Fibroblast of lung (primary cell): ENCODE measurements around the gene FAM241B.

Experiments
- EZH2 ChIP-seq: IDR thresholded peaks from 2 replicates; pipeline ENCODE4 v1.5.1; 2012; ENCODE audit warnings: low read length, control low read depth, mild to moderate bottlenecking; ENCODE audit errors: missing control alignments
- TF ChIP-seq, protein P1 (sequence below), 2 donors: IDR thresholded peaks in 1 of 2; conservative IDR thresholded peaks in 1 of 2; 1 replicate in 1 of 2; 2 replicates in 1 of 2; pipeline ENCODE4 v1.5.1; 2011 to 2012; ENCODE audit warnings: low read length in 2 of 2, control low read depth in 1 of 2, inconsistent platforms in 1 of 2, low read depth in 1 of 2, mild to moderate bottlenecking in 1 of 2

GRCh38 chr10:69652857-69653199, 22.8 kb downstream of the FAM241B start:
- TF ChIP-seq, protein P1, sequence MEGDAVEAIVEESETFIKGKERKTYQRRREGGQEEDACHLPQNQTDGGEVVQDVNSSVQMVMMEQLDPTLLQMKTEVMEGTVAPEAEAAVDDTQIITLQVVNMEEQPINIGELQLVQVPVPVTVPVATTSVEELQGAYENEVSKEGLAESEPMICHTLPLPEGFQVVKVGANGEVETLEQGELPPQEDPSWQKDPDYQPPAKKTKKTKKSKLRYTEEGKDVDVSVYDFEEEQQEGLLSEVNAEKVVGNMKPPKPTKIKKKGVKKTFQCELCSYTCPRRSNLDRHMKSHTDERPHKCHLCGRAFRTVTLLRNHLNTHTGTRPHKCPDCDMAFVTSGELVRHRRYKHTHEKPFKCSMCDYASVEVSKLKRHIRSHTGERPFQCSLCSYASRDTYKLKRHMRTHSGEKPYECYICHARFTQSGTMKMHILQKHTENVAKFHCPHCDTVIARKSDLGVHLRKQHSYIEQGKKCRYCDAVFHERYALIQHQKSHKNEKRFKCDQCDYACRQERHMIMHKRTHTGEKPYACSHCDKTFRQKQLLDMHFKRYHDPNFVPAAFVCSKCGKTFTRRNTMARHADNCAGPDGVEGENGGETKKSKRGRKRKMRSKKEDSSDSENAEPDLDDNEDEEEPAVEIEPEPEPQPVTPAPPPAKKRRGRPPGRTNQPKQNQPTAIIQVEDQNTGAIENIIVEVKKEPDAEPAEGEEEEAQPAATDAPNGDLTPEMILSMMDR (conservative IDR thresholded peaks at IDR 0.05 in 1 of 2, IDR thresholded peaks at IDR 0.05 in 1 of 2; ENCODE audit: low read depth in 1 of 2, low read length in 2 of 2) = no peak
- no peak for TF ChIP-seq EZH2
